ENCODE data around the gene RAB34.

GRCh38 chr17:28725166-28725659 lies 7.5 kb upstream of the RAB34 start:
- TF ChIP-seq EZH2phosphoT487 (IDR thresholded peaks at IDR 0.05; ENCODE audit: insufficient read depth, low read depth) (no peak), EZH2 (IDR thresholded peaks at IDR 0.05; ENCODE audit: insufficient read depth, poor library complexity, severe bottlenecking) (no peak)
